ENCODE results near the gene SFXN1. TPM values are rescaled to one million over a fixed set of nuclear protein-coding genes. Genes with fewer than 3 reads are reported as not detected.

SFXN1 gene
- total and polyA plus RNA-seq, 2 donors = 22.3 to 48.5 TPM

DNA sequence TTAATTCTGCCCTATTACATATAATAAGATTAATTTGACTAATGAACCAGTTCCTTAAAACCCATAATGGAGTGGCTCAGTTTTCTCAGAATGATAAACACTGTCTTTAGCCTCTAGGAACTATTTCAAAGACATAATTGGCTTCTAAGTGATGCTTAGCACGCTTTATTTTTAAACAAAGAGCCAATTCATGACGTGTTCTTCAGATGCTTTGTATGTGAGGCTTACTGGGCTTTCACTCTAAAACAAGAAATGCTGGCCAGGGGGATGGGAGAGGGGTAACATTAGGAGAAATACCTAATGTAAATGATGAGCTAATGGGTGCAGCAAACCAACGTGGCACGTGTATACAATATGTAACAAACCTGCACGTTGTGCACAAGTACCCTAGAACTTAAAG, 7.6 kb upstream of the SFXN1 start:
- no peak for DNase-seq (ENCODE audit: low read depth in 6 of 9, low spot score in 9 of 9)
- peaks cover 6 to 24% of the 10 kb centered on the region in 2 donors for H3K27me3 ChIP-seq (ENCODE audit: control insufficient read depth in 2 of 2, insufficient read depth in 1 of 2, low read length in 1 of 2)
- no peaks in the 10 kb centered on the region for H3K4me1 ChIP-seq (ENCODE audit: control insufficient read depth in 2 of 2, insufficient read depth in 2 of 2, low read length in 2 of 2)
- H3K36me3 ChIP-seq (ENCODE audit: control insufficient read depth in 2 of 2, insufficient read depth in 2 of 2, low read length in 1 of 2) = no peaks in the 10 kb centered on the region
- H3K27ac ChIP-seq (ENCODE audit: low read depth in 1 of 2, low read length in 1 of 2) = no peak overlapping the region
- H3K9me3 ChIP-seq (ENCODE audit: control insufficient read depth in 2 of 2, insufficient read depth in 1 of 2, low read length in 1 of 2) = peaks cover 0 to 2% of the 10 kb centered on the region in 2 donors
- 96% methylated on average over 5 of the region's 5 CpGs for WGBS
- no peak overlapping the region for H3K4me3 ChIP-seq (ENCODE audit: low read length in 2 of 2)

GRCh38 chr5:175471196-175471595, 7.2 kb upstream of the SFXN1 start:
- Histone ChIP-seq H3K4me1 (ENCODE audit: control insufficient read depth in 2 of 2, insufficient read depth in 2 of 2, low read length in 2 of 2) (no peaks in the 10 kb centered on the region), H3K9me3 (ENCODE audit: control insufficient read depth in 2 of 2, insufficient read depth in 1 of 2, low read length in 1 of 2) (peaks cover 0 to 3% of the 10 kb centered on the region in 2 donors), H3K27me3 (ENCODE audit: control insufficient read depth in 2 of 2, insufficient read depth in 1 of 2, low read length in 1 of 2) (peaks cover 6 to 24% of the 10 kb centered on the region in 2 donors), H3K27ac (ENCODE audit: low read depth in 1 of 2, low read length in 1 of 2) (no peak overlapping the region), H3K4me3 (ENCODE audit: low read length in 2 of 2) (no peak overlapping the region), H3K36me3 (ENCODE audit: control insufficient read depth in 2 of 2, insufficient read depth in 2 of 2, low read length in 1 of 2) (no peaks in the 10 kb centered on the region)
- no peak for DNase-seq (ENCODE audit: low read depth in 6 of 9, low spot score in 9 of 9)
- 98% methylated on average over 6 of the region's 6 CpGs for WGBS

GRCh38 chr5:175471628-175472027, 6.7 kb upstream of the SFXN1 start:
- Histone ChIP-seq H3K4me1 (ENCODE audit: control insufficient read depth in 2 of 2, insufficient read depth in 2 of 2, low read length in 2 of 2) (no peaks in the 10 kb centered on the region), H3K9me3 (ENCODE audit: control insufficient read depth in 2 of 2, insufficient read depth in 1 of 2, low read length in 1 of 2) (peaks cover 0 to 3% of the 10 kb centered on the region in 2 donors), H3K4me3 (ENCODE audit: low read length in 2 of 2) (no peak overlapping the region), H3K27me3 (ENCODE audit: control insufficient read depth in 2 of 2, insufficient read depth in 1 of 2, low read length in 1 of 2) (peaks cover 6 to 27% of the 10 kb centered on the region in 2 donors), H3K27ac (ENCODE audit: low read depth in 1 of 2, low read length in 1 of 2) (no peak overlapping the region), H3K36me3 (ENCODE audit: control insufficient read depth in 2 of 2, insufficient read depth in 2 of 2, low read length in 1 of 2) (no peaks in the 10 kb centered on the region)
- no peak for DNase-seq (ENCODE audit: low read depth in 6 of 9, low spot score in 9 of 9)
- 74% methylated on average over 6 of the region's 6 CpGs for WGBS

- Histone ChIP-seq H3K27me3 (ENCODE audit: control insufficient read depth in 2 of 2, insufficient read depth in 1 of 2, low read length in 1 of 2) (peaks cover 6 to 29% of the 10 kb centered on the region in 2 donors), H3K4me1 (ENCODE audit: control insufficient read depth in 2 of 2, insufficient read depth in 2 of 2, low read length in 2 of 2) (no peaks in the 10 kb centered on the region), H3K4me3 (ENCODE audit: low read length in 2 of 2) (no peak overlapping the region), H3K27ac (ENCODE audit: low read depth in 1 of 2, low read length in 1 of 2) (no peak overlapping the region), H3K36me3 (ENCODE audit: control insufficient read depth in 2 of 2, insufficient read depth in 2 of 2, low read length in 1 of 2) (no peaks in the 10 kb centered on the region), H3K9me3 (ENCODE audit: control insufficient read depth in 2 of 2, insufficient read depth in 1 of 2, low read length in 1 of 2) (peaks cover 0 to 3% of the 10 kb centered on the region in 2 donors)
- DNase-seq (ENCODE audit: low read depth in 6 of 9, low spot score in 9 of 9) = no peak
These were observed 6.0 kb upstream of the SFXN1 start for GRCh38 chr5:175472378-175472777.

DNA sequence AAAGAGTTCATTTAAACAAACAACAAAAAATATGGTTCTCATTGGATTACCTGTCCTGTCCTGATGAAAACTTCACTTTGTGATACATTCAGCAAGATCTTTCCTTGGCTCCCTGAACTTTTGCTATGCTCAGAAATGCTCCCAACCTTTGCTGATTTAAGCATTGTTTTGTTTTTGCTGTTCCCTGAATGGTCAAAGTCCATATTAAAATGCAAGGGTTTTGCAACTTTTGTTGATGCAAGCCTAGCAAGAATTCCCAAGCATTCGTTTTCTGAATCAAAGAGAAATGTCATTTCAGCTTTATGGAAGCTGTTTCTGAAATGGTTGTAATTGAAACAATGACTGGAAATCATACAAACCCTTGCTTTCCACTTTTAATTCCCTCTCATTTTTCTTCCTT, 3.1 kb upstream of the SFXN1 start:
- WGBS = 87% methylated on average over 1 of the region's 1 CpG
- H3K4me3 ChIP-seq (ENCODE audit: low read length in 2 of 2) = no peak overlapping the region
- DNase-seq (ENCODE audit: low read depth in 6 of 9, low spot score in 9 of 9) = no peak
- H3K36me3 ChIP-seq (ENCODE audit: control insufficient read depth in 2 of 2, insufficient read depth in 2 of 2, low read length in 1 of 2) = no peaks in the 10 kb centered on the region
- H3K9me3 ChIP-seq (ENCODE audit: control insufficient read depth in 2 of 2, insufficient read depth in 1 of 2, low read length in 1 of 2) = peaks cover 0 to 3% of the 10 kb centered on the region in 2 donors
- no peak overlapping the region for H3K27ac ChIP-seq (ENCODE audit: low read depth in 1 of 2, low read length in 1 of 2)
- H3K27me3 ChIP-seq (ENCODE audit: control insufficient read depth in 2 of 2, insufficient read depth in 1 of 2, low read length in 1 of 2) = peaks cover 9 to 25% of the 10 kb centered on the region in 2 donors
- peaks cover 9 to 14% of the 10 kb centered on the region in 2 donors for H3K4me1 ChIP-seq (ENCODE audit: control insufficient read depth in 2 of 2, insufficient read depth in 2 of 2, low read length in 2 of 2)

- no peak overlapping the region for H3K4me3 ChIP-seq (ENCODE audit: low read length in 2 of 2)
- no peak for DNase-seq (ENCODE audit: low read depth in 6 of 9, low spot score in 9 of 9)
- peaks cover 9 to 25% of the 10 kb centered on the region in 2 donors for H3K27me3 ChIP-seq (ENCODE audit: control insufficient read depth in 2 of 2, insufficient read depth in 1 of 2, low read length in 1 of 2)
- no peak overlapping the region for H3K27ac ChIP-seq (ENCODE audit: low read depth in 1 of 2, low read length in 1 of 2)
- peaks cover 3 to 5% of the 10 kb centered on the region in 2 donors for H3K36me3 ChIP-seq (ENCODE audit: control insufficient read depth in 2 of 2, insufficient read depth in 2 of 2, low read length in 1 of 2)
- H3K4me1 ChIP-seq (ENCODE audit: control insufficient read depth in 2 of 2, insufficient read depth in 2 of 2, low read length in 2 of 2) = peaks cover 14 to 18% of the 10 kb centered on the region in 2 donors
- H3K9me3 ChIP-seq (ENCODE audit: control insufficient read depth in 2 of 2, insufficient read depth in 1 of 2, low read length in 1 of 2) = peaks cover 0 to 3% of the 10 kb centered on the region in 2 donors
- WGBS = 93% methylated on average over 5 of the region's 5 CpGs
These were observed 920 bp upstream of the SFXN1 start for GRCh38 chr5:175477440-175477839.

DNA sequence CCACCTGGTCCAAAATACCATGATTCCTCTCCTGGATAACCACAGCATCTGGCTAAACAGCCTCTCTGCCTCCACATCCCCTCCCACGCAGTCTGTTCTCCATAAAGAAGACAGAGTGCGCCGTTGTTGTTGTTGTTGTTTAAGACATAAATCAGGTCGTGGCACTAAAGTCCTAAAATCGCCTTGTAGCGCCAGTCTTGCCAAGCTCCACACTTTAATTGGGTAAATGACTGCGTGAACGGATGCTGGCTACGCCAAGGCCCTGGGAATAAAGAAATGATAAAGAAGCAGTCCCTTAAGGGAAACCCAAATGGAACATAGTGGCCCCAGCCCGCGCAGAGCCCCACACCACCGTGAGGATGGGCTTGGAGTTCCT, 364 bp upstream of the SFXN1 start:
- H3K36me3 ChIP-seq (ENCODE audit: control insufficient read depth in 2 of 2, insufficient read depth in 2 of 2, low read length in 1 of 2) = peaks cover 3 to 5% of the 10 kb centered on the region in 2 donors
- peak overlapping the region in 1 of 2 donors; percentile 66 for H3K27ac ChIP-seq (ENCODE audit: low read depth in 1 of 2, low read length in 1 of 2)
- 6% methylated on average over 12 of the region's 12 CpGs for WGBS
- H3K4me3 ChIP-seq (ENCODE audit: low read length in 2 of 2) = peak overlapping the region; percentile 49 to 74
- H3K4me1 ChIP-seq (ENCODE audit: control insufficient read depth in 2 of 2, insufficient read depth in 2 of 2, low read length in 2 of 2) = peaks cover 14 to 18% of the 10 kb centered on the region in 2 donors
- H3K9me3 ChIP-seq (ENCODE audit: control insufficient read depth in 2 of 2, insufficient read depth in 1 of 2, low read length in 1 of 2) = peaks cover 0 to 3% of the 10 kb centered on the region in 2 donors
- DNase-seq (ENCODE audit: low read depth in 6 of 9, low spot score in 9 of 9) = no peak
- H3K27me3 ChIP-seq (ENCODE audit: control insufficient read depth in 2 of 2, insufficient read depth in 1 of 2, low read length in 1 of 2) = peaks cover 9 to 25% of the 10 kb centered on the region in 2 donors

DNA sequence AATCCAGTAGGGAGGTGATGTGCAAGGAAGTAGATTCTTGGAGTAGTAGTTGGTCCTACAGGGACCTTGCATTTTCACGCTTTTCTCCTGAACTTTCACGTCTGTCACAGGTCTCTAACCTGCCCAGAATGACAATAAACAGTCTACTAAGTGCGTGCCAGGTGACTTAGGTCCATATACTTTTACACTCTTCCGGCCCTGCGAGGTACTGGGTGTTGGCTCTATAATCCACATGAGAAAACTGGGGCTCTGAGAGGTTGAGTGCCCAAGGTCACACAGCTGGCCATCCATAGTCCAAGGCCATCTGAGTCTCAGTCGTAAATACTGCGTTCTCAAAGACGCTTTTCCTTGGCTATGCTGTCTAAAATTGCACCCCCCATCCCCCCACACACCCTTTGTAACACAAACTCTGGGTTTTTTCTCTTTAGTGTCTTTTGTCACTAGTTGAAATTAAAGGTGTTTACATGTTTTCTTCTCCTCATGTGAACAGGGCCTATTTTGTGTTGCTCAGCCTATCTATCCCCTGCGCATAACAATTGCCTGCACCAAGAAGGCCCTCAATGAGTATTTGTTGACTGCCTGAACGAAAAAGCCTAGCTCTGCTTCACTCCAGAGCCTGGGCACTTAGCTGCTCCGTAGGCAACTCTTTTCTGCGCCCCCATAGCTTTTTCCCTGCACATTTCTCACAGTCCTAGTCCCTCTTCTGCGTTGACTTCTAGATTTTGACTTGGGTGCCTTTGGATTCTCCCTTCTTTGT, 943 bp downstream of the SFXN1 start:
- peaks cover 9 to 24% of the 10 kb centered on the region in 2 donors for H3K27me3 ChIP-seq (ENCODE audit: control insufficient read depth in 2 of 2, insufficient read depth in 1 of 2, low read length in 1 of 2)
- peak overlapping the region; percentile 55 to 74 for H3K27ac ChIP-seq (ENCODE audit: low read depth in 1 of 2, low read length in 1 of 2)
- H3K4me1 ChIP-seq (ENCODE audit: control insufficient read depth in 2 of 2, insufficient read depth in 2 of 2, low read length in 2 of 2) = peaks cover 14 to 18% of the 10 kb centered on the region in 2 donors
- 40% methylated on average over 13 of the region's 13 CpGs for WGBS
- DNase-seq (ENCODE audit: low read depth in 6 of 9, low spot score in 9 of 9) = peak in 2 of 9 donors; percentile 3 to 20
- peak overlapping the region; percentile 74 to 78 for H3K4me3 ChIP-seq (ENCODE audit: low read length in 2 of 2)
- H3K9me3 ChIP-seq (ENCODE audit: control insufficient read depth in 2 of 2, insufficient read depth in 1 of 2, low read length in 1 of 2) = peaks cover 0 to 3% of the 10 kb centered on the region in 2 donors
- peaks cover 7 to 15% of the 10 kb centered on the region in 2 donors for H3K36me3 ChIP-seq (ENCODE audit: control insufficient read depth in 2 of 2, insufficient read depth in 2 of 2, low read length in 1 of 2)

GRCh38 chr5:175483337-175483736, 5.0 kb downstream of the SFXN1 start:
- no peak for DNase-seq (ENCODE audit: low read depth in 6 of 9, low spot score in 9 of 9)
- H3K9me3 ChIP-seq (ENCODE audit: control insufficient read depth in 2 of 2, insufficient read depth in 1 of 2, low read length in 1 of 2) = no peaks in the 10 kb centered on the region
- H3K4me3 ChIP-seq (ENCODE audit: low read length in 2 of 2) = no peak overlapping the region
- H3K27me3 ChIP-seq (ENCODE audit: control insufficient read depth in 2 of 2, insufficient read depth in 1 of 2, low read length in 1 of 2) = no peaks in the 10 kb centered on the region
- WGBS = 82% methylated on average over 8 of the region's 8 CpGs
- peaks cover 37 to 38% of the 10 kb centered on the region in 2 donors for H3K36me3 ChIP-seq (ENCODE audit: control insufficient read depth in 2 of 2, insufficient read depth in 2 of 2, low read length in 1 of 2)
- H3K27ac ChIP-seq (ENCODE audit: low read depth in 1 of 2, low read length in 1 of 2) = no peak overlapping the region
- H3K4me1 ChIP-seq (ENCODE audit: control insufficient read depth in 2 of 2, insufficient read depth in 2 of 2, low read length in 2 of 2) = peaks cover 12 to 14% of the 10 kb centered on the region in 2 donors
